Lower lobe of right lung (tissue), 2 donors: ENCODE data around the gene RASGRP3. TPM values are rescaled to one million over a fixed set of nuclear protein-coding genes. Genes with fewer than 3 reads are reported as not detected.

Experiments
- ATAC-seq, 2 donors: fragments of 200-7000 bp; cut with Tn5 transposase; one replicate each; pipeline ENCODE4 v1.9.1; 2020 to 2022; ENCODE audit warnings: mild to moderate bottlenecking in 2 of 2, moderate library complexity in 2 of 2
- DNase-seq: peaks from one replicate; pipeline ENCODE4 v3.0.0-alpha.2; 2020
- H3K27ac ChIP-seq: fragments of 200-600 bp; one replicate; pipeline ENCODE4 v1.8.0; 2022
- H3K27me3 ChIP-seq: fragments of 200-600 bp; one replicate; pipeline ENCODE4 v1.8.0; 2022; ENCODE audit warnings: low read depth
- H3K36me3 ChIP-seq: fragments of 200-600 bp; one replicate; pipeline ENCODE4 v1.8.0; 2022; ENCODE audit warnings: mild to moderate bottlenecking
- H3K4me1 ChIP-seq: fragments of 200-600 bp; one replicate; pipeline ENCODE4 v1.8.0; 2022
- H3K4me3 ChIP-seq: fragments of 200-600 bp; one replicate; pipeline ENCODE4 v1.8.0; 2022; ENCODE audit warnings: mild to moderate bottlenecking
- H3K9me3 ChIP-seq: fragments of 200-600 bp; one replicate; pipeline ENCODE4 v1.8.0; 2022
- intact Hi-C: fragments of 100-400 bp; cut with DNase I; formaldehyde crosslinking; loops from one replicate; pipeline ENCODE4 v1.11.0; 2022
- total RNA-seq: library from RNA; stranded (reverse); fragmentation: NEBNext Ultra II Directional; extraction: Animal tissue kit (Norgen Biotek cat#: 25700); gene quantifications from one replicate; pipeline ENCODE4 v1.2.1, GENCODE V29; 2021
- TF ChIP-seq, protein P1 (sequence below): fragments of 200-600 bp; IDR thresholded peaks from one replicate; pipeline ENCODE4 v1.8.0; 2022; ENCODE audit warnings: antibody characterized with exemption, mild to moderate bottlenecking
- donor health status: DM: no; HTN: yes; CAD: no; lungs with severe emphysema.

Gene RASGRP3
- total RNA-seq, 1 donor from 2014 or later, result 13.7 TPM

DNA sequence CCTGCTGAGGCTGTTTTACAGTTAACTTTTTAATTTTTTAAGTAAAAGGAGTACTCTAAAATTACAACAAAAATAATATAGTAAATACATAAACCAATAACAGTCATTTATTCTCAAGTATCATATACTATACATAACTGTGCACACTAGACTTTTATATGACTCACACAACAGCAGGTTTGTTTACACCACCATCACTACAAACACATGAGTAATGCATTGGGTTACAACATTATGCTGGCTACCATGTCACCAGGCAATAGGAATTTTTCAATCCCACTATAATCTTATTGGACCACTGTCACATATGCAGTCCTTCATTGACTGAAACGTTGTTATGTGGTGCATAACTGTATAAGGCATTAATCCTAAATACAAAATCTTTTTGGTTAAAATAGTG, 42.5 kb downstream of the RASGRP3 start:
- Histone ChIP-seq H3K4me1 (peaks cover 4% of the 10 kb centered on the region), H3K27ac (no peak overlapping the region), H3K27me3 (no peaks in the 10 kb centered on the region), H3K36me3 (no peaks in the 10 kb centered on the region), H3K4me3 (no peak overlapping the region), H3K9me3 (no peaks in the 10 kb centered on the region)
- intact Hi-C loops, result no loop called here
- no peak for ATAC-seq
- TF ChIP-seq, protein P1, sequence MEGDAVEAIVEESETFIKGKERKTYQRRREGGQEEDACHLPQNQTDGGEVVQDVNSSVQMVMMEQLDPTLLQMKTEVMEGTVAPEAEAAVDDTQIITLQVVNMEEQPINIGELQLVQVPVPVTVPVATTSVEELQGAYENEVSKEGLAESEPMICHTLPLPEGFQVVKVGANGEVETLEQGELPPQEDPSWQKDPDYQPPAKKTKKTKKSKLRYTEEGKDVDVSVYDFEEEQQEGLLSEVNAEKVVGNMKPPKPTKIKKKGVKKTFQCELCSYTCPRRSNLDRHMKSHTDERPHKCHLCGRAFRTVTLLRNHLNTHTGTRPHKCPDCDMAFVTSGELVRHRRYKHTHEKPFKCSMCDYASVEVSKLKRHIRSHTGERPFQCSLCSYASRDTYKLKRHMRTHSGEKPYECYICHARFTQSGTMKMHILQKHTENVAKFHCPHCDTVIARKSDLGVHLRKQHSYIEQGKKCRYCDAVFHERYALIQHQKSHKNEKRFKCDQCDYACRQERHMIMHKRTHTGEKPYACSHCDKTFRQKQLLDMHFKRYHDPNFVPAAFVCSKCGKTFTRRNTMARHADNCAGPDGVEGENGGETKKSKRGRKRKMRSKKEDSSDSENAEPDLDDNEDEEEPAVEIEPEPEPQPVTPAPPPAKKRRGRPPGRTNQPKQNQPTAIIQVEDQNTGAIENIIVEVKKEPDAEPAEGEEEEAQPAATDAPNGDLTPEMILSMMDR, result no peak
- DNase-seq, result no peak

DNA sequence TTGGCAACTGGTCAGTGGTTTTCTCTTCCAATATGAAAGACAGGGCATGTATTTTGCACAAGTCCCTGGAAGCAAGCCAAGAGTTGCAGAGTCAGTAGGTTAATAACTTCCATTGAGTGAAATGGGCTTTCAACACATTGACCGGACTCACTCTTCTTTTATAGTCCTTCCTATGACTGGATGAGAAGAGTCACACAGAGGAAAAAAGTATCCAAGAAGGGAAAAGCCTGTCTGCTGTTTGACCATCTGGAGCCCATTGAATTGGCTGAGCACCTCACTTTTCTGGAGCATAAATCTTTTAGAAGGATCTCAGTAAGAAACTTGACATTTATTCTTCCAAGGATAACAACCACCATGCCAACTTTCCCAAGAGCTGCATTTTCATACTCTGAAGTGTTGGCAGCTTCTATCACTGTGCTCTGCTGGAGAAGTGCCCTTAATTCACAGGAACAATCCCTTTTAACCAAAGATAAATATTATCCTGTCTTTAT, 45.4 kb downstream of the RASGRP3 start:
- no peaks in the 10 kb centered on the region for H3K9me3 ChIP-seq
- no peak overlapping the region for H3K4me3 ChIP-seq
- peaks cover 4% of the 10 kb centered on the region for H3K4me1 ChIP-seq
- DNase-seq (no peak), ATAC-seq (no peak)
- no peaks in the 10 kb centered on the region for H3K36me3 ChIP-seq
- H3K27me3 ChIP-seq, result no peaks in the 10 kb centered on the region
- TF ChIP-seq, protein P1, result no peak
- intact Hi-C loops, result no loop called here
- no peak overlapping the region for H3K27ac ChIP-seq

- peaks cover 4% of the 10 kb centered on the region for H3K4me1 ChIP-seq
- TF ChIP-seq, protein P1, result no peak
- no peak overlapping the region for H3K27ac ChIP-seq
These were observed 46.1 kb downstream of the RASGRP3 start for GRCh38 chr2:33522576-33522975.

GRCh38 chr2:33525666-33526065, 49.2 kb downstream of the RASGRP3 start:
- no peak for DNase-seq
- H3K9me3 ChIP-seq, result no peaks in the 10 kb centered on the region
- intact Hi-C loops, result no loop called here
- H3K36me3 ChIP-seq, result no peaks in the 10 kb centered on the region
- peaks cover 4% of the 10 kb centered on the region for H3K4me1 ChIP-seq
- no peak overlapping the region for H3K4me3 ChIP-seq
- ATAC-seq, result no peak
- TF ChIP-seq, protein P1, result no peak
- no peak overlapping the region for H3K27ac ChIP-seq
- no peaks in the 10 kb centered on the region for H3K27me3 ChIP-seq

More at GRCh38 chr2:33522576-33522975, 46.1 kb downstream of the RASGRP3 start:
- Histone ChIP-seq H3K9me3 (no peaks in the 10 kb centered on the region), H3K27me3 (no peaks in the 10 kb centered on the region), H3K4me3 (no peak overlapping the region), H3K36me3 (no peaks in the 10 kb centered on the region)
- ATAC-seq (no peak), DNase-seq (no peak)
- intact Hi-C loops, result no loop called here

DNA sequence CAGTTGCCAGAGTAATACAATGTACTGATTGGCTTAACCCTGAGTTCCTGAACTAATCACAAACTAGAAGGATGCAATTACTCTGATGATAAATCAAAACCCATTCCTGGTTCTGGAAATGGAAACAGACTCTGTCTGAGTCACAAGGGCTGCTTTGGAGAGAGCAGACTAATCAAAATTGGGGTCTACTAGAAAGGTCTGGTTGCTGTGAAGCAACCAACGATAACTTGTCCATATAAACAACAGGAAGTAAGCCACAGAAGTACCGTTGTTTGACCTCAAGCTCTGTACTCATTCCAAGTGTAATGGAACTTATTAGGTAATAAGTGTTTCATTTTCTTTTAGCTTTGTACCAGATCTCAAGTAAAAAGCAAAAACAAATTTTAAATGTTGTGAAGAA, 49.7 kb downstream of the RASGRP3 start:
- Histone ChIP-seq H3K4me3 (no peak overlapping the region), H3K9me3 (no peaks in the 10 kb centered on the region), H3K27ac (no peak overlapping the region), H3K36me3 (no peaks in the 10 kb centered on the region), H3K27me3 (no peaks in the 10 kb centered on the region), H3K4me1 (peaks cover 4% of the 10 kb centered on the region)
- intact Hi-C loops, result no loop called here
- TF ChIP-seq, protein P1, result no peak
- ATAC-seq (no peak), DNase-seq (no peak)

- DNase-seq, result no peak
- no peaks in the 10 kb centered on the region for H3K36me3 ChIP-seq
- intact Hi-C loops, result no loop called here
- no peaks in the 10 kb centered on the region for H3K9me3 ChIP-seq
- H3K4me3 ChIP-seq, result no peak overlapping the region
- no peaks in the 10 kb centered on the region for H3K4me1 ChIP-seq
- no peaks in the 10 kb centered on the region for H3K27me3 ChIP-seq
- TF ChIP-seq, protein P1, result no peak
- no peak overlapping the region for H3K27ac ChIP-seq
- ATAC-seq, result no peak
These were observed 50.5 kb downstream of the RASGRP3 start for GRCh38 chr2:33526921-33527320.
